ENCODE measurements around the gene EXOC4. TPM values are rescaled to one million over a fixed set of nuclear protein-coding genes. Genes with fewer than 3 reads are reported as not detected.

EXOC4 gene
- total RNA-seq, 1 experiment from 2014 or later = 66.2 TPM

GRCh38 chr7:133683182-133683454 is 430.2 kb downstream of the EXOC4 start:
- no peaks in the 10 kb centered on the region for H3K36me3 Mint-ChIP-seq (ENCODE audit: insufficient read depth, unreplicated experiment)
- ChIA-PET CTCF (no interaction called here), POLR2A (no interaction called here)
- no peak for TF ChIP-seq CTCF (IDR thresholded peaks at IDR 0.05; ENCODE audit: insufficient read depth in 1 of 2, low read depth in 1 of 2, low read length in 1 of 2, severe bottlenecking in 1 of 2, unreplicated experiment in 1 of 2)
- H3K27me3 ChIP-seq (replicated peaks; ENCODE audit: control insufficient read depth, insufficient read depth, low read length) = no peaks in the 10 kb centered on the region
- no peak overlapping the region for H3K4me3 Mint-ChIP-seq (ENCODE audit: unreplicated experiment)
- DNase-seq = no peak
- no peaks in the 10 kb centered on the region for H3K9me3 ChIP-seq
- H3K27me3 Mint-ChIP-seq (ENCODE audit: insufficient read depth, unreplicated experiment) = no peaks in the 10 kb centered on the region
- no peak overlapping the region for H3K4me3 ChIP-seq (ENCODE audit: low read depth, low read length)
- intact Hi-C loops (cut with micrococcal nuclease; ENCODE audit: unreplicated experiment) = no loop called here
- H3K9me3 Mint-ChIP-seq (ENCODE audit: unreplicated experiment) = no peaks in the 10 kb centered on the region
- no peaks in the 10 kb centered on the region for H3K36me3 ChIP-seq (ENCODE audit: control insufficient read depth, insufficient read depth, low read length)
- no TSS peak for BruUV-seq (replicated peaks)
- H3K27ac Mint-ChIP-seq (ENCODE audit: unreplicated experiment) = peak overlapping the region; percentile 3
- H3K4me1 ChIP-seq = peaks cover 5% of the 10 kb centered on the region; the same call in 1 of the 2 replicates
- H3K4me1 Mint-ChIP-seq (ENCODE audit: low read depth, unreplicated experiment) = peaks cover 11% of the 10 kb centered on the region

GRCh38 chr7:133688483-133689239 is 435.8 kb downstream of the EXOC4 start:
- no TSS peak for BruUV-seq (replicated peaks)
- H3K4me3 ChIP-seq (ENCODE audit: low read depth, low read length) = no peak overlapping the region
- POLR2A ChIA-PET = no interaction called here
- H3K9me3 ChIP-seq = no peaks in the 10 kb centered on the region
- Mint-ChIP-seq H3K27ac (ENCODE audit: unreplicated experiment) (no peak overlapping the region), H3K36me3 (ENCODE audit: insufficient read depth, unreplicated experiment) (no peaks in the 10 kb centered on the region), H3K9me3 (ENCODE audit: unreplicated experiment) (no peaks in the 10 kb centered on the region), H3K27me3 (ENCODE audit: insufficient read depth, unreplicated experiment) (no peaks in the 10 kb centered on the region), H3K4me1 (ENCODE audit: low read depth, unreplicated experiment) (no peaks in the 10 kb centered on the region), H3K4me3 (ENCODE audit: unreplicated experiment) (no peak overlapping the region)
- H3K27me3 ChIP-seq (replicated peaks; ENCODE audit: control insufficient read depth, insufficient read depth, low read length) = no peaks in the 10 kb centered on the region
- H3K36me3 ChIP-seq (ENCODE audit: control insufficient read depth, insufficient read depth, low read length) = no peaks in the 10 kb centered on the region
- TF ChIP-seq CTCF (IDR thresholded peaks at IDR 0.05; ENCODE audit: insufficient read depth in 1 of 2, low read depth in 1 of 2, low read length in 1 of 2, severe bottlenecking in 1 of 2, unreplicated experiment in 1 of 2) = no peak
- no peaks in the 10 kb centered on the region for H3K4me1 ChIP-seq
- DNase-seq = no peak
- intact Hi-C loops (cut with micrococcal nuclease; ENCODE audit: unreplicated experiment) = no loop called here
- CTCF ChIA-PET = no interaction called here

- H3K4me1 ChIP-seq = no peaks in the 10 kb centered on the region
- no peaks in the 10 kb centered on the region for H3K36me3 Mint-ChIP-seq (ENCODE audit: insufficient read depth, unreplicated experiment)
- no peaks in the 10 kb centered on the region for H3K9me3 Mint-ChIP-seq (ENCODE audit: unreplicated experiment)
- no peaks in the 10 kb centered on the region for H3K27me3 Mint-ChIP-seq (ENCODE audit: insufficient read depth, unreplicated experiment)
- no peaks in the 10 kb centered on the region for H3K27me3 ChIP-seq (replicated peaks; ENCODE audit: control insufficient read depth, insufficient read depth, low read length)
- no peak for DNase-seq
- ChIA-PET CTCF (no interaction called here), POLR2A (no interaction called here)
- H3K4me3 ChIP-seq (ENCODE audit: low read depth, low read length) = no peak overlapping the region
- H3K9me3 ChIP-seq = no peaks in the 10 kb centered on the region
- H3K4me3 Mint-ChIP-seq (ENCODE audit: unreplicated experiment) = no peak overlapping the region
- no peak overlapping the region for H3K27ac Mint-ChIP-seq (ENCODE audit: unreplicated experiment)
- no peak for TF ChIP-seq CTCF (IDR thresholded peaks at IDR 0.05; ENCODE audit: insufficient read depth in 1 of 2, low read depth in 1 of 2, low read length in 1 of 2, severe bottlenecking in 1 of 2, unreplicated experiment in 1 of 2)
- H3K36me3 ChIP-seq (ENCODE audit: control insufficient read depth, insufficient read depth, low read length) = no peaks in the 10 kb centered on the region
- BruUV-seq (replicated peaks) = no TSS peak
- no peaks in the 10 kb centered on the region for H3K4me1 Mint-ChIP-seq (ENCODE audit: low read depth, unreplicated experiment)
- intact Hi-C loops (cut with micrococcal nuclease; ENCODE audit: unreplicated experiment) = no loop called here
Measured at GRCh38 chr7:133690740-133691139, 437.9 kb downstream of the EXOC4 start.
